Naive thymus-derived CD4-positive, alpha-beta T cell (primary cell): ENCODE measurements around the gene MARK4. TPM values are rescaled to one million over a fixed set of nuclear protein-coding genes. Genes with fewer than 3 reads are reported as not detected.

Experiments used
- ATAC-seq: fragments of 150-1000 bp; cut with Tn5 transposase; 2 replicates; pipeline ENCODE4 v1.10.0; 2021; ENCODE audit warnings: mild to moderate bottlenecking, moderate library complexity
- CTCF ChIA-PET: fragments of 350-600 bp; sonication (Branson Sonifier 250); formaldehyde crosslinking; loops from one replicate; lab custom pipeline; 2021; ENCODE audit warnings: antibody characterized with exemption; lab: Charles Lee
- POLR2A ChIA-PET: fragments of 350-600 bp; sonication (Branson Sonifier 250); formaldehyde crosslinking; loops from one replicate; lab custom pipeline; 2021; ENCODE audit warnings: antibody characterized with exemption, inconsistent platforms; lab: Charles Lee
- DNase-seq, 9 donors: peaks; one replicate each; pipeline versions ENCODE4 v3.0.0 to v3.0.0-alpha.2; 2020 to 2022; ENCODE audit warnings: mixed read lengths in 1 of 9
- H3K27ac ChIP-seq: one replicate; pipeline ENCODE4 v1.7.0; 2013; ENCODE audit warnings: mild to moderate bottlenecking, low read depth, low read length, moderate library complexity
- H3K27me3 ChIP-seq, 2 donors: one replicate each; pipeline ENCODE4 v1.7.0; 2013; ENCODE audit warnings: low read length in 2 of 2, mild to moderate bottlenecking in 2 of 2, moderate library complexity in 2 of 2; ENCODE audit not compliant: control insufficient read depth in 2 of 2, insufficient read depth in 2 of 2
- H3K36me3 ChIP-seq, 3 experiments: 1 replicate in 2 of 3; 2 replicates in 1 of 3; pipeline ENCODE4 v1.7.0; 2013; ENCODE audit warnings: low read length in 3 of 3, mild to moderate bottlenecking in 3 of 3, moderate library complexity in 1 of 3; ENCODE audit not compliant: insufficient read depth in 3 of 3, control insufficient read depth in 2 of 3
- H3K4me1 ChIP-seq, 2 donors: one replicate each; pipeline ENCODE4 v1.7.0; 2013; ENCODE audit warnings: low read length in 2 of 2, mild to moderate bottlenecking in 2 of 2, moderate library complexity in 1 of 2; ENCODE audit not compliant: control insufficient read depth in 2 of 2, insufficient read depth in 2 of 2
- H3K4me3 ChIP-seq: 2 replicates; pipeline ENCODE4 v1.7.0; 2013; ENCODE audit warnings: mild to moderate bottlenecking, low read length
- H3K9me3 ChIP-seq, 3 experiments: 1 replicate in 2 of 3; 2 replicates in 1 of 3; pipeline ENCODE4 v1.7.0; 2013; ENCODE audit warnings: low read length in 3 of 3; ENCODE audit not compliant: control insufficient read depth in 2 of 3
- H3K27ac Mint-ChIP-seq, 9 donors: one replicate each; pipeline ENCODE4 v1.8.0; 2020 to 2022; ENCODE audit warnings: mixed read lengths in 9 of 9, mild to moderate bottlenecking in 8 of 9, moderate library complexity in 5 of 9, inconsistent platforms in 2 of 9
- H3K27me3 Mint-ChIP-seq, 5 donors: one replicate each; pipeline ENCODE4 v1.8.0; 2021 to 2022; ENCODE audit warnings: mixed read lengths in 5 of 5, mild to moderate bottlenecking in 1 of 5
- H3K36me3 Mint-ChIP-seq, 5 donors: one replicate each; pipeline ENCODE4 v1.8.0; 2020 to 2022; ENCODE audit warnings: mixed read lengths in 5 of 5, mild to moderate bottlenecking in 3 of 5, inconsistent platforms in 1 of 5
- H3K4me1 Mint-ChIP-seq, 7 donors: one replicate each; pipeline ENCODE4 v1.8.0; 2020 to 2022; ENCODE audit warnings: mixed read lengths in 7 of 7, mild to moderate bottlenecking in 3 of 7, inconsistent platforms in 1 of 7
- H3K4me3 Mint-ChIP-seq, 10 donors: one replicate each; pipeline ENCODE4 v1.8.0; 2020 to 2022; ENCODE audit warnings: mild to moderate bottlenecking in 10 of 10, mixed read lengths in 10 of 10, moderate library complexity in 6 of 10, inconsistent platforms in 2 of 10
- H3K9me3 Mint-ChIP-seq, 11 donors: one replicate each; pipeline ENCODE4 v1.8.0; 2020 to 2022; ENCODE audit warnings: mixed read lengths in 11 of 11, mild to moderate bottlenecking in 4 of 11, inconsistent platforms in 1 of 11, moderate library complexity in 1 of 11
- intact Hi-C, 2 donors: fragments of 100-400 bp; cut with micrococcal nuclease; formaldehyde crosslinking; loops; one replicate each; pipeline ENCODE4 v1.15.1; 2023
- polyA plus RNA-seq, 2 donors: library from polyadenylated mRNA; unstranded; fragments of 300-500 nt; fragmentation: Illumina TruSeq; gene quantifications; one replicate each; pipeline ENCODE4 v1.2.3, GENCODE V29; 2021
- total RNA-seq, 6 experiments: library from RNA in 5 of 6; stranded (reverse) in 5 of 6; gene quantifications; 1 replicate in 5 of 6; 2 replicates in 1 of 6; pipeline ENCODE4 v1.2.3 and lab custom pipeline; 2021 to 2026

Gene MARK4
- total and polyA plus RNA-seq, 7 experiments from 2014 or later: 0.70 to 39.2 (median 22.8) TPM

DNA sequence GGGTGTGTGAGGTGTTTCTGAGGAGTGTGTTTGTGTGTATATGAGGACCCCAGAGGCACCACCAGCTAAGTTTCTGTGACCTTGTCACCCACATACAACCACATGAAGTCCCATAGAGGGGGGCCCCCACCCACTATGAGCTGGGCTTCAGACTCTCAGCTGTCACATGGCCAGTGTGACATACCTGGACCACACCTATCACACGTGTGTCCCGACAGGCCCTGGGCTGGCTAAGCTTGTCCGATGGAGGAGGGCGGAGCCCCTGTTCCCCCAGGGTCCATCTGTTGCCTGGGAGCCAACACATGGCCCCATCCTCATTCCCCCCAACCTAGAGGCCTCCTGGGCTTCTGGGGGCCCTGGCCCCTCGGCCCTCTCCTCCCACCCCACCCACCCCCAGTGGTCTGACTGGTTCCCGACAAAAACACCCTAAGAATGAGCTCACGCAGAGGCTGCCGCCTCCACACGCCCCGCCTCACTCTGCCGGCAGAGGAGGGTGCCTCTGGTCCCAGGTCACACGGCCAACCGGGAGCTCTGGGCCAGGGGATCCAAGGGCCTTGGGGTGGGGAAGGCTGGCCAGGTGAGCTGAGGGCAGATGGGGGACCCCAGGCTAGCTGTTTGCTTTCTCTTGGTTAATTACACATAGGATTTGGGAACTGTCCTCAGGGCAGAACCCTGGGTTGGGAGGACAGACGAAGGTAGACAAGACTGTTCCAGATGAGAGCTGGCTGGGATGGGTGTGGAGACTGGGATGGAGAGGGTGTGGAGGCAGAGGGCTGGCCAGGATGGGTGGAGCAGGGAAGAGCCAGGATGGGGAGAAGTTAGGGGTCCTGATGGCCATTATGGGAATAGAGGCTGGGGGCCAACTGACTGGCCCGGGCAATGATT lies 93.8 kb downstream of the MARK4 start:
- H3K4me1 ChIP-seq: no peaks in the 10 kb centered on the region
- Mint-ChIP-seq H3K4me1 (peaks cover 3 to 7% (median 5%) of the 10 kb centered on the region in 7 donors), H3K4me3 (no peak overlapping the region), H3K27me3 (peaks cover 12 to 30% (median 22%) of the 10 kb centered on the region in 5 donors), H3K9me3 (no peaks in the 10 kb centered on the region), H3K36me3 (no peaks in the 10 kb centered on the region), H3K27ac (no peak overlapping the region)
- no peak overlapping the region for H3K27ac ChIP-seq
- ATAC-seq (no peak), DNase-seq (no peak)
- no peaks in the 10 kb centered on the region for H3K9me3 ChIP-seq
- H3K36me3 ChIP-seq: no peaks in the 10 kb centered on the region
- POLR2A ChIA-PET: no interaction called here
- no peak overlapping the region for H3K4me3 ChIP-seq
- intact Hi-C loops: no loop called here
- CTCF ChIA-PET: no interaction called here
- H3K27me3 ChIP-seq: peaks cover 0 to 12% of the 10 kb centered on the region in 2 donors

DNA sequence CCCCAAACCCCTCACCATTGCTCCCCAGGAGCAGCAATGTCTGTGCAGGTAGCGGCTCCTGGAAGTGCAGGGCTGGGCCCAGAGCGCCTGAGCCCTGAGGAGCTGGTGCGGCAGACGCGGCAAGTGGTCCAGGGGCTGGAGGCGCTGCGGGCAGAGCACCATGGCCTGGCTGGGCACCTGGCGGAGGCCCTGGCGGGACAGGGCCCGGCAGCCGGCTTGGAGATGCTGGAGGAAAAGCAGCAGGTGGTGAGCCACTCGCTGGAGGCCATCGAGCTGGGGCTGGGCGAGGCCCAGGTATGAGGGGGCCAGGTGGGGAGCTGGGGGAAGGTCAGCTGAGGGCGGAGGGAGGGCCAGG lies 94.4 kb downstream of the MARK4 start:
- ChIA-PET CTCF (interaction anchor here (1.1 kb wide), 1 partner anchor 9 kb away, joined by 8 read pairs; no protein-coding TSS in a partner anchor), POLR2A (no interaction called here)
- intact Hi-C loops: no loop called here
- H3K27me3 ChIP-seq: peaks cover 0 to 6% of the 10 kb centered on the region in 2 donors
- H3K4me1 ChIP-seq: no peaks in the 10 kb centered on the region
- H3K4me3 ChIP-seq: no peak overlapping the region
- peaks cover 0 to 3% (median 0%) of the 10 kb centered on the region in 7 donors for H3K4me1 Mint-ChIP-seq
- ATAC-seq (no peak), DNase-seq (no peak)
- H3K27me3 Mint-ChIP-seq: peaks cover 8 to 25% (median 16%) of the 10 kb centered on the region in 5 donors
- H3K27ac Mint-ChIP-seq: no peak overlapping the region
- no peak overlapping the region for H3K4me3 Mint-ChIP-seq
- H3K9me3 Mint-ChIP-seq: no peaks in the 10 kb centered on the region
- H3K36me3 ChIP-seq: peaks cover 0 to 3% (median 0%) of the 10 kb centered on the region in 3 experiments
- no peak overlapping the region for H3K27ac ChIP-seq
- no peaks in the 10 kb centered on the region for H3K9me3 ChIP-seq
- H3K36me3 Mint-ChIP-seq: no peaks in the 10 kb centered on the region

- ChIA-PET POLR2A (no interaction called here), CTCF (interaction anchor here (1.1 kb wide), 1 partner anchor 10 kb away, joined by 8 read pairs; no protein-coding TSS in a partner anchor)
- no peak for ATAC-seq
- intact Hi-C loops: no loop called here
- Mint-ChIP-seq H3K27me3 (peaks cover 8 to 25% (median 16%) of the 10 kb centered on the region in 5 donors), H3K4me1 (peaks cover 0 to 3% (median 0%) of the 10 kb centered on the region in 7 donors), H3K4me3 (no peak overlapping the region), H3K27ac (no peak overlapping the region), H3K9me3 (no peaks in the 10 kb centered on the region), H3K36me3 (no peaks in the 10 kb centered on the region)
- H3K36me3 ChIP-seq: peaks cover 0 to 13% (median 0%) of the 10 kb centered on the region in 3 experiments
- H3K4me1 ChIP-seq: no peaks in the 10 kb centered on the region
- no peak overlapping the region for H3K27ac ChIP-seq
- H3K27me3 ChIP-seq: peaks cover 0 to under 1% of the 10 kb centered on the region in 2 donors
- H3K4me3 ChIP-seq: no peak overlapping the region
- DNase-seq: no peak
- no peaks in the 10 kb centered on the region for H3K9me3 ChIP-seq
Observed at GRCh38 chr19:45346449-45346848, 95.4 kb downstream of the MARK4 start.

DNA sequence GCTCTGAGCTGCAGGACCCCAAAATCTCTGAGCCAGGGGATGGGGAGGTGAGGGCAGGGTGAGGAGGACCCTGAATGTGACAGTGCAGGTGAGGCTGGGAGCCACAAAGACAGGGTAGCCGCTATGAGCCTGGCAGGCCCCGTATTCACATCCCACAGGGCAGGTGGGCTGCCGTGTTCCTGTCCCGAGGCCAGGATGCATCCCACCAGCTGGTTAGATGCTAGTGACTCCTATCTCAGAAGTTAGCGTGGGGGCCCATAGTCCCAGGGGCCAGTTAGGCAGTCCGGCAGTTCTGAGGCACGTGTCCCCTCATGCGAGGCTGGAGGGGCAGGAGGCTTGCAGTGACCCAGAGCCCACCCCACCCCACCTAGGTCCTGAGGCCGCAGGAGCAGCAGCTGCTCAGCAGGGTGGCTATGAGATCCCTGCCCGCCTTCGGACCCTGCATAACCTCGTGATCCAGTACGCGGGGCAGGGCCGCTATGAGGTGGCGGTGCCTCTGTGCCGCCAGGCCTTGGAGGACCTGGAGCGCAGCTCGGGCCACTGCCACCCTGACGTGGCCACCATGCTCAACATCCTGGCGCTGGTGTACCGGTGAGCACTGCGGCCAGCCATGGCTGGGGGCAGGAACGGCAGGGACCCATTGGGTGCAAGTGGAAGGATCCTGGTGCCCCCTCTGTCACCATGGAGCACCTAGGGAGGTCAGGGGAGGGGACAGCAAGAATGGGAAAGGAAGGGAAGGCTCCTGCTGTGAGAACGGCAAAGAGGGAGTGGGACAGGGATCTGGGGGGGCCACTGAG lies 96.7 kb downstream of the MARK4 start:
- Mint-ChIP-seq H3K4me3 (no peak overlapping the region), H3K36me3 (no peaks in the 10 kb centered on the region), H3K9me3 (no peaks in the 10 kb centered on the region), H3K27me3 (peaks cover 8 to 25% (median 16%) of the 10 kb centered on the region in 5 donors), H3K4me1 (peaks cover 0 to 3% (median 0%) of the 10 kb centered on the region in 7 donors), H3K27ac (no peak overlapping the region)
- Histone ChIP-seq H3K27me3 (no peaks in the 10 kb centered on the region), H3K36me3 (peaks cover 0 to 26% (median 0%) of the 10 kb centered on the region in 3 experiments), H3K4me3 (no peak overlapping the region), H3K4me1 (no peaks in the 10 kb centered on the region), H3K9me3 (no peaks in the 10 kb centered on the region), H3K27ac (no peak overlapping the region)
- intact Hi-C loops: no loop called here
- ATAC-seq (no peak), DNase-seq (no peak)
- ChIA-PET CTCF (no interaction called here), POLR2A (no interaction called here)

DNA sequence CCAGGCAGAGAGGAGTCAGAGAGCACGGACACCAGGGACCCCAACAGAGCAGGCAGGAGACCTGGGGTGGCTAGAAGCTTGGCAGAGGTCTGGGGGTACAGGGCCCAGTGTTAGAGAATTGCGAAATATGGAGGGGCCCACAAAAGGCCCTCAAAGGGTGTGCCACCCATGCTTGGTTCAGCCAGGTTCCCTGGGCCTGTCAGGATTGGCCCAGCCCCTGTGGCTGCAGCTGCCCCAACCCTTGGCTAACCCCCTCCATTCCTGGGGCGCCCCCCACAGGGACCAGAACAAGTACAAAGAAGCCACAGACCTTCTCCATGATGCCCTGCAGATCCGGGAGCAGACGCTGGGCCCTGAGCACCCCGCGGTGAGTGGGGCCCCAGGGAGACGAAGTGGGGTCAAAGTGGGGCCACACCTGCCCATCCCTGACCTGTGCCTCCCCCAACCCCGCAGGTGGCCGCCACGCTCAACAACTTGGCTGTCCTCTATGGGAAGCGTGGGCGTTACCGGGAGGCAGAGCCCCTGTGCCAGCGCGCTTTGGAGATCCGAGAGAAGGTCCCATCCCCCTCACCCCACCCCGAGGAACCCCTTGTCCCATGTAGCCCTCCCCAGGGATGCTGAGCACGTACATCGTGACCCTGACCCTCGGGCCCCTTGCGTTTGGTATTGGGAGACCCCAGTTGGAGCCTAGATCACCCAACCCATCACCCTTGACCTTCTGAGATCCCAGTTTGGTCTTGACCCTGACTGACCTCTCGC lies 97.5 kb downstream of the MARK4 start:
- intact Hi-C loops: no loop called here
- H3K9me3 Mint-ChIP-seq: no peaks in the 10 kb centered on the region
- Histone ChIP-seq H3K27me3 (no peaks in the 10 kb centered on the region), H3K4me3 (no peak overlapping the region), H3K4me1 (no peaks in the 10 kb centered on the region), H3K27ac (no peak overlapping the region), H3K36me3 (peaks cover 0 to 33% (median 0%) of the 10 kb centered on the region in 3 experiments), H3K9me3 (no peaks in the 10 kb centered on the region)
- H3K36me3 Mint-ChIP-seq: peaks cover 0 to 4% (median 3%) of the 10 kb centered on the region in 5 donors
- ChIA-PET CTCF (no interaction called here), POLR2A (no interaction called here)
- no peak overlapping the region for H3K27ac Mint-ChIP-seq
- DNase-seq (no peak), ATAC-seq (no peak)
- no peak overlapping the region for H3K4me3 Mint-ChIP-seq
- H3K4me1 Mint-ChIP-seq: peaks cover 0 to 3% (median 0%) of the 10 kb centered on the region in 7 donors
- H3K27me3 Mint-ChIP-seq: peaks cover 7 to 23% (median 14%) of the 10 kb centered on the region in 5 donors

GRCh38 chr19:45349126-45349415 lies 98.0 kb downstream of the MARK4 start:
- ChIA-PET CTCF (no interaction called here), POLR2A (no interaction called here)
- Mint-ChIP-seq H3K36me3 (peaks cover 0 to 6% (median 4%) of the 10 kb centered on the region in 5 donors), H3K27me3 (peaks cover 6 to 22% (median 11%) of the 10 kb centered on the region in 5 donors), H3K4me3 (no peak overlapping the region), H3K27ac (no peak overlapping the region), H3K9me3 (no peaks in the 10 kb centered on the region), H3K4me1 (peaks cover 0 to 3% (median 0%) of the 10 kb centered on the region in 7 donors)
- no peaks in the 10 kb centered on the region for H3K4me1 ChIP-seq
- intact Hi-C loops: no loop called here
- no peaks in the 10 kb centered on the region for H3K9me3 ChIP-seq
- H3K36me3 ChIP-seq: peaks cover 0 to 39% (median 0%) of the 10 kb centered on the region in 3 experiments
- H3K27ac ChIP-seq: no peak overlapping the region
- no peak overlapping the region for H3K4me3 ChIP-seq
- DNase-seq: no peak
- no peaks in the 10 kb centered on the region for H3K27me3 ChIP-seq
- no peak for ATAC-seq
